HCT116 (cell line): ENCODE results near the gene IFI16. TPM values are rescaled to one million over a fixed set of nuclear protein-coding genes. Genes with fewer than 3 reads are reported as not detected.

ENCODE experiments used
- ATAC-seq: fragments of 200-7000 bp; cut with Tn5 transposase; 2 replicates; pipeline ENCODE4 v1.9.1; 2020; ENCODE audit warnings: mild to moderate bottlenecking, moderate library complexity
- BruUV-seq: library from RNA; stranded (reverse); fragments of 400-500 nt; replicated peaks from 2 replicates; lab custom pipeline; 2021; lab: Mats Ljungman, UMichigan
- CTCF ChIA-PET: fragments of 300-600 bp; sonication (Branson Sonifier 250); formaldehyde crosslinking; loops from one replicate; lab custom pipeline; 2021; ENCODE audit warnings: antibody characterized with exemption; lab: Charles Lee
- POLR2A ChIA-PET: fragments of 300-600, 350-600 bp; sonication (Branson Sonifier 250); formaldehyde crosslinking; loops from one replicate; lab custom pipeline; 2021; ENCODE audit warnings: antibody characterized with exemption; lab: Charles Lee
- RAD21 ChIA-PET, 2 experiments: fragments of 300-600 bp; sonication (Branson Sonifier 250); formaldehyde crosslinking; loops; one replicate each; lab custom pipeline; 2023; ENCODE audit warnings: low total read pairs in 2 of 2; ENCODE audit not compliant: uncharacterized antibody in 2 of 2, unreplicated experiment in 2 of 2, low non-redundant PET in 1 of 2; lab: Charles Lee
- DNase-seq: peaks from one replicate; pipeline ENCODE4 v3.0.0-alpha.2; 2010; ENCODE audit warnings: low read depth, low spot score
- H2AFZ ChIP-seq: fragments of 200-600 bp; shearing (Covaris generic), sonication (generic); 2 replicates; pipeline ENCODE4 v1.6.1; 2017; ENCODE audit warnings: low read depth, mixed run types, mixed read lengths, antibody characterized with exemption, low read length; ENCODE audit not compliant: poor library complexity, severe bottlenecking
- H3K27ac ChIP-seq: 2 replicates; pipeline ENCODE4 v1.5.1; 2012; ENCODE audit warnings: low read depth, low read length
- H3K27me3 ChIP-seq: fragments of 200-600 bp; sonication (generic); 2 replicates; pipeline ENCODE4 v1.6.1; 2016; ENCODE audit warnings: mixed run types, low read length, mixed read lengths; ENCODE audit not compliant: insufficient read depth
- H3K36me3 ChIP-seq, 2 experiments: fragments of 200-500 bp in 1 of 2; fragments of 200-600 bp in 1 of 2; sonication (Bioruptor generic) in 1 of 2; sonication (generic) in 1 of 2; 2 replicates each; pipeline versions ENCODE4 v1.5.1 to v1.6.1; 2014 to 2016; ENCODE audit warnings: low read length in 2 of 2, inconsistent platforms in 1 of 2, mixed read lengths in 1 of 2, mixed run types in 1 of 2; ENCODE audit not compliant: insufficient read depth in 2 of 2, control insufficient read depth in 1 of 2
- H3K4me1 ChIP-seq, 2 experiments: fragments of 200-600 bp in 1 of 2; sonication (generic) in 1 of 2; 2 replicates each; pipeline versions ENCODE4 v1.5.1 to v1.6.1; 2012 to 2017; ENCODE audit warnings: low read length in 2 of 2, inconsistent platforms in 1 of 2, mild to moderate bottlenecking in 1 of 2, mixed read lengths in 1 of 2, mixed run types in 1 of 2, moderate library complexity in 1 of 2; ENCODE audit not compliant: insufficient read depth in 2 of 2, control insufficient read depth in 1 of 2
- H3K4me2 ChIP-seq: fragments of 200-600 bp; sonication (generic); 2 replicates; pipeline ENCODE4 v1.6.1; 2017; ENCODE audit warnings: mixed run types, low read length, mixed read lengths
- H3K4me3 ChIP-seq, 2 experiments: fragments of 200-600 bp in 1 of 2; sonication (generic) in 1 of 2; replicated peaks in 1 of 2; 2 replicates each; pipeline ENCODE4 v1.5.1; 2011 to 2016; ENCODE audit warnings: low read length in 2 of 2, control low read depth in 1 of 2, low read depth in 1 of 2, mild to moderate bottlenecking in 1 of 2, mixed read lengths in 1 of 2, mixed run types in 1 of 2
- H3K79me2 ChIP-seq: fragments of 200-600 bp; sonication (generic); 2 replicates; pipeline ENCODE4 v1.6.1; 2017; ENCODE audit warnings: mild to moderate bottlenecking, mixed run types, low read length, moderate library complexity, mixed read lengths; ENCODE audit not compliant: insufficient read depth
- H3K9ac ChIP-seq: fragments of 200-600 bp; sonication (generic); 2 replicates; pipeline ENCODE4 v1.6.1; 2016; ENCODE audit warnings: low read length, mixed read lengths
- H3K9me2 ChIP-seq: fragments of 200-600 bp; sonication (generic), shearing (Covaris generic); 2 replicates; pipeline ENCODE4 v1.6.1; 2017; ENCODE audit warnings: mixed run types, mild to moderate bottlenecking, moderate library complexity; ENCODE audit not compliant: insufficient read depth
- H3K9me3 ChIP-seq, 2 experiments: fragments of 200-500 bp in 1 of 2; fragments of 200-600 bp in 1 of 2; sonication (Bioruptor generic) in 1 of 2; sonication (generic) in 1 of 2; 2 replicates each; pipeline ENCODE4 v1.6.1; 2014 to 2017; ENCODE audit warnings: low read length in 2 of 2, mixed read lengths in 2 of 2, inconsistent platforms in 1 of 2, low read depth in 1 of 2, mild to moderate bottlenecking in 1 of 2, mixed run types in 1 of 2, moderate library complexity in 1 of 2; ENCODE audit not compliant: control insufficient read depth in 1 of 2, insufficient read depth in 1 of 2
- H4K20me1 ChIP-seq: fragments of 200-600 bp; sonication (generic), shearing (Covaris generic); 2 replicates; pipeline ENCODE4 v1.6.1; 2017; ENCODE audit warnings: mixed run types, mild to moderate bottlenecking, moderate library complexity; ENCODE audit not compliant: insufficient read depth
- CEBPB ChIP-seq: IDR thresholded peaks from 2 replicates; pipeline ENCODE4 v1.6.1; 2012; ENCODE audit warnings: low read depth
- EZH2 ChIP-seq: fragments of 200-600 bp; sonication (generic); IDR thresholded peaks from 2 replicates; pipeline ENCODE4 v1.6.1; 2017; ENCODE audit warnings: antibody characterized with exemption, mixed run types
- POLR2AphosphoS5 ChIP-seq: IDR thresholded peaks from 2 replicates; pipeline ENCODE4 v1.6.1; 2011; ENCODE audit warnings: mild to moderate bottlenecking, low read depth, low read length, moderate library complexity
- RAD21 ChIP-seq: IDR thresholded peaks from 2 replicates; pipeline ENCODE4 v1.6.1; 2012; ENCODE audit warnings: low read depth, mild to moderate bottlenecking
- SP1 ChIP-seq: IDR thresholded peaks from 2 replicates; pipeline ENCODE4 v1.6.1; 2012; ENCODE audit warnings: low read depth
- SRF ChIP-seq: IDR thresholded peaks from 2 replicates; pipeline ENCODE4 v1.6.1; 2012; ENCODE audit warnings: low read depth
- TCF7L2 ChIP-seq: IDR thresholded peaks from 2 replicates; pipeline ENCODE4 v1.7.0; 2011; ENCODE audit warnings: borderline replicate concordance, inconsistent platforms; ENCODE audit not compliant: insufficient read depth, insufficient read length; ENCODE audit errors: extremely low read depth
- ZBTB33 ChIP-seq: IDR thresholded peaks from 2 replicates; pipeline ENCODE4 v1.6.1; 2011; ENCODE audit warnings: mild to moderate bottlenecking, low read length, moderate library complexity; ENCODE audit not compliant: insufficient replicate concordance; ENCODE audit errors: extremely low read depth
- intact Hi-C: fragments of 100-400 bp; cut with micrococcal nuclease; formaldehyde crosslinking; loops from 2 replicates; pipeline ENCODE4 v1.10.0; 2022
- total RNA-seq: library from RNA; stranded (reverse); gene quantifications from one replicate; pipeline ENCODE4 v1.2.1, GENCODE V29; 2021; ENCODE audit not compliant: unreplicated experiment
- TF ChIP-seq, protein P1 (sequence below): IDR thresholded peaks from 2 replicates; pipeline ENCODE4 v1.6.1; 2012; ENCODE audit warnings: low read depth
- TF ChIP-seq, protein P2 (sequence below), 3 experiments: fragments of 200-600 bp in 1 of 3; sonication (generic) in 1 of 3; IDR thresholded peaks in 2 of 3; conservative IDR thresholded peaks in 1 of 3; 2 replicates each; pipeline ENCODE4 v1.5.1; 2012 to 2017; ENCODE audit warnings: low read depth in 2 of 3, low read length in 2 of 3, antibody characterized with exemption in 1 of 3, borderline replicate concordance in 1 of 3, control low read depth in 1 of 3, mild to moderate bottlenecking in 1 of 3, mixed read lengths in 1 of 3, mixed run types in 1 of 3, moderate library complexity in 1 of 3; ENCODE audit not compliant: insufficient read depth in 1 of 3

Gene IFI16
- total RNA-seq, 1 experiment from 2014 or later = 1.6 TPM

- POLR2A ChIA-PET = no interaction called here
- BruUV-seq = no TSS peak
- Histone ChIP-seq H3K4me1 (no peaks in the 10 kb centered on the region), H3K79me2 (no peaks in the 10 kb centered on the region), H3K36me3 (no peaks in the 10 kb centered on the region), H3K9me2 (no peaks in the 10 kb centered on the region), H3K27ac (no peak overlapping the region), H3K4me3 (no peak overlapping the region), H3K27me3 (peaks cover 10% of the 10 kb centered on the region; the same call in 1 of the 2 replicates), H4K20me1 (no peaks in the 10 kb centered on the region), H2AFZ (no peak overlapping the region), H3K9me3 (no peaks in the 10 kb centered on the region), H3K4me2 (no peak overlapping the region), H3K9ac (no peak overlapping the region)
- RAD21 ChIA-PET = no interaction called here
- no peak for DNase-seq
- ATAC-seq = no peak
- intact Hi-C loops = no loop called here
- CTCF ChIA-PET = no interaction called here
- no peak for TF ChIP-seq ZBTB33
- TF ChIP-seq CEBPB = no peak
- no peak for TF ChIP-seq SRF
- TF ChIP-seq SP1 = no peak
- no peak for TF ChIP-seq RAD21
- no peak for TF ChIP-seq POLR2AphosphoS5
- no peak for TF ChIP-seq EZH2
Observed at GRCh38 chr1:159040206-159040605, 30.5 kb downstream of the IFI16 start.

DNA sequence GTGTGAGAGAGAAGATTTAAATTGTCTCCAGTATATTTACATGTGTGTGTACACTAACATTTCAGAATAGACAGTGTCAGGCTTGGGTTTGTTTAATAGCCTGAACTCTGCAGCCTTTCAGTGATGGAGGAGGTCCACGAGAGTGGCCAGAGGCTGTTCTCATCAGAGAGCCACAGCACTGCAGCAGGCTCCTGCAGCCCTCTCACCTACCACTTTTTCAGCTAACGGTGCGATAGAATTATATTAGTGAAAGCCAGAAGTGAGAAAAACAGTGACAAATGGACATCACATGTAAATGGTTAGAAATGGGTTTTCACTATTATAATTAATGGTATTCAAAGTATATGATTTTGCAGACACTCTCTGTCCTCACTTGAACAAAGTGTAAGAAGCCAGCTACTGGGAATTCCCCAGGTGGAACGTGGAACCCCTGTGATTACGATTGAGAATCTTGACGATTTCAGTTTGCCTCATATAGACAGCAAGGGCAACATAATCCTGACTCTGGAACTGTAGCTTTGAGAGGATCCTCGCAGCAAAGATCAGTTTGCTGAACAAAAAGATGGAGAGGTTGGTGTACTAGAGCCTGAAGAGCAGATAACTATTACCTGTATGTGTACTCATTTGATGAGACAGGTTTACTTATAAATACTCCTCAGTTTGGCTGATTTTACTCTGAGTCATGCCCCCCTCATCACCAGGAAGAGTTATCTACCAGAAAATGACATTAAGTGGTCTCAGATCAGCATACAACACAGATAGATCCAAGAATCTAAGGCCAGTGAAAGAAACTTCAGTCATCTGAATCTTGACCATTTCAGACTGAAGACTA is 31.4 kb downstream of the IFI16 start:
- POLR2A ChIA-PET = no interaction called here
- H3K36me3 ChIP-seq = no peaks in the 10 kb centered on the region
- BruUV-seq = no TSS peak
- no peak for TF ChIP-seq TCF7L2
- TF ChIP-seq, protein P1, sequence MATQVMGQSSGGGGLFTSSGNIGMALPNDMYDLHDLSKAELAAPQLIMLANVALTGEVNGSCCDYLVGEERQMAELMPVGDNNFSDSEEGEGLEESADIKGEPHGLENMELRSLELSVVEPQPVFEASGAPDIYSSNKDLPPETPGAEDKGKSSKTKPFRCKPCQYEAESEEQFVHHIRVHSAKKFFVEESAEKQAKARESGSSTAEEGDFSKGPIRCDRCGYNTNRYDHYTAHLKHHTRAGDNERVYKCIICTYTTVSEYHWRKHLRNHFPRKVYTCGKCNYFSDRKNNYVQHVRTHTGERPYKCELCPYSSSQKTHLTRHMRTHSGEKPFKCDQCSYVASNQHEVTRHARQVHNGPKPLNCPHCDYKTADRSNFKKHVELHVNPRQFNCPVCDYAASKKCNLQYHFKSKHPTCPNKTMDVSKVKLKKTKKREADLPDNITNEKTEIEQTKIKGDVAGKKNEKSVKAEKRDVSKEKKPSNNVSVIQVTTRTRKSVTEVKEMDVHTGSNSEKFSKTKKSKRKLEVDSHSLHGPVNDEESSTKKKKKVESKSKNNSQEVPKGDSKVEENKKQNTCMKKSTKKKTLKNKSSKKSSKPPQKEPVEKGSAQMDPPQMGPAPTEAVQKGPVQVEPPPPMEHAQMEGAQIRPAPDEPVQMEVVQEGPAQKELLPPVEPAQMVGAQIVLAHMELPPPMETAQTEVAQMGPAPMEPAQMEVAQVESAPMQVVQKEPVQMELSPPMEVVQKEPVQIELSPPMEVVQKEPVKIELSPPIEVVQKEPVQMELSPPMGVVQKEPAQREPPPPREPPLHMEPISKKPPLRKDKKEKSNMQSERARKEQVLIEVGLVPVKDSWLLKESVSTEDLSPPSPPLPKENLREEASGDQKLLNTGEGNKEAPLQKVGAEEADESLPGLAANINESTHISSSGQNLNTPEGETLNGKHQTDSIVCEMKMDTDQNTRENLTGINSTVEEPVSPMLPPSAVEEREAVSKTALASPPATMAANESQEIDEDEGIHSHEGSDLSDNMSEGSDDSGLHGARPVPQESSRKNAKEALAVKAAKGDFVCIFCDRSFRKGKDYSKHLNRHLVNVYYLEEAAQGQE = no peak
- no peak for TF ChIP-seq POLR2AphosphoS5
- TF ChIP-seq, protein P2, sequence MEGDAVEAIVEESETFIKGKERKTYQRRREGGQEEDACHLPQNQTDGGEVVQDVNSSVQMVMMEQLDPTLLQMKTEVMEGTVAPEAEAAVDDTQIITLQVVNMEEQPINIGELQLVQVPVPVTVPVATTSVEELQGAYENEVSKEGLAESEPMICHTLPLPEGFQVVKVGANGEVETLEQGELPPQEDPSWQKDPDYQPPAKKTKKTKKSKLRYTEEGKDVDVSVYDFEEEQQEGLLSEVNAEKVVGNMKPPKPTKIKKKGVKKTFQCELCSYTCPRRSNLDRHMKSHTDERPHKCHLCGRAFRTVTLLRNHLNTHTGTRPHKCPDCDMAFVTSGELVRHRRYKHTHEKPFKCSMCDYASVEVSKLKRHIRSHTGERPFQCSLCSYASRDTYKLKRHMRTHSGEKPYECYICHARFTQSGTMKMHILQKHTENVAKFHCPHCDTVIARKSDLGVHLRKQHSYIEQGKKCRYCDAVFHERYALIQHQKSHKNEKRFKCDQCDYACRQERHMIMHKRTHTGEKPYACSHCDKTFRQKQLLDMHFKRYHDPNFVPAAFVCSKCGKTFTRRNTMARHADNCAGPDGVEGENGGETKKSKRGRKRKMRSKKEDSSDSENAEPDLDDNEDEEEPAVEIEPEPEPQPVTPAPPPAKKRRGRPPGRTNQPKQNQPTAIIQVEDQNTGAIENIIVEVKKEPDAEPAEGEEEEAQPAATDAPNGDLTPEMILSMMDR (IDR thresholded peaks at IDR 0.05 in 2 of 3, conservative IDR thresholded peaks at IDR 0.05 in 1 of 3; ENCODE audit: borderline replicate concordance in 1 of 3, insufficient read depth in 1 of 3, low read depth in 2 of 3, low read length in 2 of 3) = no peak
- no peak for TF ChIP-seq CEBPB

More for the DNA sequence above, 31.4 kb downstream of the IFI16 start:
- ATAC-seq = no peak
- no peaks in the 10 kb centered on the region for H3K4me1 ChIP-seq
- H3K79me2 ChIP-seq = no peaks in the 10 kb centered on the region
- ChIA-PET RAD21 (no interaction called here), CTCF (no interaction called here)
- DNase-seq = no peak
- H3K9me3 ChIP-seq = no peaks in the 10 kb centered on the region
- no peak overlapping the region for H2AFZ ChIP-seq
- intact Hi-C loops = no loop called here
- no peak overlapping the region for H3K4me3 ChIP-seq
- no peak overlapping the region for H3K27ac ChIP-seq
- no peaks in the 10 kb centered on the region for H3K9me2 ChIP-seq
- H3K27me3 ChIP-seq = peaks cover 6% of the 10 kb centered on the region; the same call in 1 of the 2 replicates
- H3K4me2 ChIP-seq = no peak overlapping the region
- no peaks in the 10 kb centered on the region for H4K20me1 ChIP-seq
- no peak overlapping the region for H3K9ac ChIP-seq
